ENCODE measurements around the gene KDSR.

KDSR gene, protein sequence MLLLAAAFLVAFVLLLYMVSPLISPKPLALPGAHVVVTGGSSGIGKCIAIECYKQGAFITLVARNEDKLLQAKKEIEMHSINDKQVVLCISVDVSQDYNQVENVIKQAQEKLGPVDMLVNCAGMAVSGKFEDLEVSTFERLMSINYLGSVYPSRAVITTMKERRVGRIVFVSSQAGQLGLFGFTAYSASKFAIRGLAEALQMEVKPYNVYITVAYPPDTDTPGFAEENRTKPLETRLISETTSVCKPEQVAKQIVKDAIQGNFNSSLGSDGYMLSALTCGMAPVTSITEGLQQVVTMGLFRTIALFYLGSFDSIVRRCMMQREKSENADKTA

GRCh38 chr18:63367053-63367953, at the start of gene KDSR:
Gene KDSR (minus strand): TSS chr18:63367206. CDS start chr18:63367118, 88 bp downstream.
- peak; percentile 94 for DNase-seq (ENCODE audit: low spot score)

GRCh38 chr18:63412953-63413352, 45.9 kb upstream of the KDSR start:
- no peak for DNase-seq (ENCODE audit: low spot score)

- DNase-seq (ENCODE audit: low spot score), result no peak
Observed at GRCh38 chr18:63410792-63411191, 43.8 kb upstream of the KDSR start.

- DNase-seq (ENCODE audit: low spot score), result no peak
Observed at GRCh38 chr18:63409301-63409700, 42.3 kb upstream of the KDSR start.

GRCh38 chr18:63407734-63408133, 40.7 kb upstream of the KDSR start:
- DNase-seq (ENCODE audit: low spot score), result no peak

GRCh38 chr18:63405986-63406385, 39.0 kb upstream of the KDSR start:
- no peak for DNase-seq (ENCODE audit: low spot score)

GRCh38 chr18:63402246-63403162, 35.5 kb upstream of the KDSR start:
- DNase-seq (ENCODE audit: low spot score), result no peak

DNA sequence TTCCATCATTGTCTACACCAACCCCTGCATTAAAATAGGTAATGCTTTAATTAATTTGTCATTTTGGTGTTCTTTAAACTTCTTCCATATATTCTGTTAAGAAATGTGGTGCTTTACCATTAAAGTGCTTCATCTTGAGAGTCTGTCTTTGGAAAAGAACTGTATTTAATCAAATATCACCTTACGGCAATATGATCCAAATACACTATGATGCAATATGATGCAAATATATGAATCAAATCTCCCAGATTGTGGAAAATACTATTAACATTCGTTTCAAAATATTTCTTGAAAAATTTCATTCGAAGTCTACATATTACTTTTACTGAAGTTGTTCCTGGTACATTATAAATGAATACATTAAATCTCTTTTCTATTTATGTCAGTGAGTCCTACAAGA, 32.3 kb upstream of the KDSR start:
- DNase-seq (ENCODE audit: low spot score), result no peak

- DNase-seq (ENCODE audit: low spot score), result no peak
Observed at GRCh38 chr18:63397349-63397748, 30.3 kb upstream of the KDSR start.

DNA sequence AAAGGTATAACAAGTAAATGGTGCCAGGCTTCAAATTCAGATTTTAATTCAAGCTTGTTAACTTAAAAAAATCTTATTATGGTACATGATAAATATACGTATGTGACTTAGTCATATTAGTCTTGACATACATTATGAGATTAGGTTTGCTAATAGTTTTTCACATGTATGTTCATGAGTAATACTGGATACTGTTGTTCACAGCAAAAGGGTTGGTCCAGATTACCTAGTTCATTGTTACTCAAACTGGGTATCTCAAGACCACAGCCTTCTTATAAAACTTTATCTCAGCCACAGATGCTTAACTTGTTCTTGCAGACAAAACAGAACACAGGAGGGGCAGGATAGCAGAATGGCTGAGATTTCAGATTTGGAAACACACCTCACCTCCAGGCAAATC, 28.5 kb upstream of the KDSR start:
- DNase-seq (ENCODE audit: low spot score), result no peak

DNA sequence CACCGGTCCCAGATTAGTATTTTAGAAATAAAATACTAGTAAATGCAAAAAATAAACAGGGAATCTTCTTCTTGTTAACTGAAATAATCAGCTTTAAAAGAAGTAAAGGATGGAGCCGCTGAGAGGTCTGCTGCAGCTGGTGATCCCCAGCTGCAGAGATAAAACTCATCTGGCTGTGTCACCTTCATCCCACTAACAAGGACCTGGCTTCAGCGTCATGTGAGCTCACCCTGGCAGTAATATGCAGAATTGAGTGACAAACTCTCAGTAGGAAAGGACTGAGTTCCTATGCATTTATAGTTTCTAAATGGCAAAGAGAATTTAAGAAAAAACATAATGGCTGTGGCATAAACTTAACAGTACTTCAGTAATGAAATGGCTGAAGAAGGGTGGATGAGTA, 27.9 kb upstream of the KDSR start:
- no peak for DNase-seq (ENCODE audit: low spot score)

DNA sequence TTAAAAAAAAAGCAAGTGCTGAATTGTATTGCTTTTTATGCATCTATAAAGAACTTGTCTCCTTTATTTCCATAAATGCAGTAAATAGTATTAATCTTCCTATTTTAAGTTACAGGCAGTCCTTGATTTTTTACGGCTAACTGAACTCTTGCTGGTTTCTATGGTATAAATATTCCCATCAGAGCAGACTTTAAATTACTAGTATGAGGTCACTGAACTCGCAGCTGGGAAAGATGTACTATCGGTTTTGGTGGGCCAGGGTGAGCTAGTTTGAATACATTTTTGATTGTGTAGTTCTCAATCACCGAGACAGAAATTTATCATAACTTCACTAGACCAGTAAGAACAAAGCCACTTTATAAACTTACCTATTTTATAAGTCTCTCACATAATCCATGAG, 20.9 kb upstream of the KDSR start:
- DNase-seq (ENCODE audit: low spot score), result no peak

DNA sequence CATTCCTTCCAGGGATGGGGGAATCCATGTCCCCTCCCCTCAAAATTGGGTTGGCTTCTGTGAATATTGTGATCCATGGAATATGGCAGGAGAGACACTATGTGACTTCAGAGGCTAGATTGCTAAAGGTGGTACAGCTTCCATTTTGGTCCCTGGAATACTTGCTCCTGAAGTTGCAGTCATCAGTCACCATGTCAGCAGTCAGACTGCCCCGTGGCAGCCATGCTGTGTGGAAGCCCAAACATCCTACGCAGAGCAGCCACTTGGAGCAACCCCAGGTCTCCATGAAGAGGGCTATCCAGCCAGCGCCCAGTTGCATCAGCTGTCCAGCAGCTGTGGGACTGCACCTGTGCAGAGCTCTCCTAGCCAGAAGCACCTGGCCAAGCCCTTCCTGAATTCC, 15.8 kb upstream of the KDSR start:
- no peak for DNase-seq (ENCODE audit: low spot score)

DNA sequence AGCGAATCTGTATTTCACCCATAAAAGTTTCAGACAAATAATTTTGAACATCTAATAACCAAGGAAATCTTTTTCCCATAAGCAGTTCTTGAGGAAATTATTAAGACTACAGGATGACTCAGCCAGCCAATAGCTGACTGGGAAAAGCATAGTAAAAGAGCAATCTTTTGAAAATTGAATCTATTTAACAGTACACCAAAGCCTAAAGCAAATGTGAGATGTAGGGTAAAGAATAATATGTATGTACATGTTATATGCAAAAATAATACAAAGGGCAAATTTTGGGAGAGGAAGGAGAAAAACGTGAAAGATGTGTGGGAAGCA, 12.6 kb upstream of the KDSR start:
- no peak for DNase-seq (ENCODE audit: low spot score)

GRCh38 chr18:63378919-63379638, 12.1 kb upstream of the KDSR start:
- DNase-seq (ENCODE audit: low spot score), result no peak

DNA sequence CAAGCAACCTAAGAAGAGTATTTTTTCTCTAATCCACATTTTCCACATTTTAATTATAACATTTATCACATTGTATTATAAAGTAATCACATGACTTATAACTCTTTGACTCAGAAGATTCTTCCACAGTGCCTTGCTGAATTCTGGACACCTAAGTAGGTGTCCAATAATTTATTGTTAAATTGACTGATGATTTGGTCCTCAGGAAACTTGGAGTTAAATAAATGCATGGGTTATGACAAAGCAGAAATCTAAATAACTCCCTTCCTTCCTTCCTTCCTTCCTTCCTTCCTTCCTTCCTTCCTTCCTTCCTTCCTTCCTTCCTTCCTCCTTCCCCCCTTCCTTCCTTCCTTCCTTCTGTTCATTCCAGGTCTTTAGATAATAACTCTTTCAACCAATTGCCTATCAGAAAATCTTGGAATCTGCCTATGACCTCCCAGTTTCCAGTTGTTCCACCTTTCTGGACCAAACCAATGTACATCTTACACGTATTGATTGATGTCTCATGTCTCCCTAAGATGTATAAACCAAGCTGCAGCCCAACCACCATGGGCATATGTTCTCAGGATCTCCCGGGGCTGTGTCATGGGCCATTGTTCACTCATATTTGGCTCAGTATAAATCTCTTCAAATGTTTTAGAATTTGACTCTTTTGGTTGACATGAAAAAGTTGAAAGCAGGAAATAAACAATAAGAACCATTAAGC, 10.4 kb upstream of the KDSR start:
- no peak for DNase-seq (ENCODE audit: low spot score)

- no peak for DNase-seq (ENCODE audit: low spot score)
Observed at GRCh38 chr18:63376538-63376937, 9.5 kb upstream of the KDSR start.

GRCh38 chr18:63374540-63374939, 7.5 kb upstream of the KDSR start:
- DNase-seq (ENCODE audit: low spot score), result no peak

- DNase-seq (ENCODE audit: low spot score), result no peak
Observed at GRCh38 chr18:63373161-63373560, 6.2 kb upstream of the KDSR start.

- DNase-seq (ENCODE audit: low spot score), result no peak
Observed at GRCh38 chr18:63368611-63369010, 1.6 kb upstream of the KDSR start.

Data from globus pallidus (tissue), 1 donor.